Skeletal muscle satellite cell (primary cell): ENCODE results near the gene FCN2. TPM values are rescaled to one million over a fixed set of nuclear protein-coding genes. Genes with fewer than 3 reads are reported as not detected.

Experiments used
- H3K27me3 ChIP-seq: 2 replicates; pipeline ENCODE4 v1.7.0; 2013; ENCODE audit warnings: low read length; ENCODE audit not compliant: control insufficient read depth, insufficient read depth
- H3K36me3 ChIP-seq: 2 replicates; pipeline ENCODE4 v1.7.0; 2013; ENCODE audit warnings: mild to moderate bottlenecking, control low read depth, low read length; ENCODE audit not compliant: insufficient read depth
- H3K4me1 ChIP-seq: 2 replicates; pipeline ENCODE4 v1.7.0; 2013; ENCODE audit warnings: low read length; ENCODE audit not compliant: control insufficient read depth, insufficient read depth
- H3K4me2 ChIP-seq: 2 replicates; pipeline ENCODE4 v1.7.0; 2013; ENCODE audit warnings: mild to moderate bottlenecking, low read length
- H3K4me3 ChIP-seq: 2 replicates; pipeline ENCODE4 v1.7.0; 2013; ENCODE audit warnings: low read length
- H3K9ac ChIP-seq: 2 replicates; pipeline ENCODE4 v1.7.0; 2013; ENCODE audit warnings: mild to moderate bottlenecking, low read depth, low read length, moderate library complexity
- H3K9me3 ChIP-seq: replicated peaks from 2 replicates; pipeline ENCODE4 v1.7.0; 2013; ENCODE audit warnings: mild to moderate bottlenecking, control low read depth, low read length
- small RNA-seq: library from RNA; depleted of rRNA; stranded (forward); fragments of <200 nt; gene quantifications from one replicate; pipeline ENCODE3, GENCODE V24; 2012

The FCN2 gene

GRCh38 chr9:134933076-134933659 is 52.6 kb downstream of the FCN2 start:
- Histone ChIP-seq H3K4me2 (no peak overlapping the region), H3K9ac (no peak overlapping the region), H3K9me3 (no peaks in the 10 kb centered on the region), H3K36me3 (no peaks in the 10 kb centered on the region), H3K4me3 (no peak overlapping the region), H3K27me3 (peaks cover 47% of the 10 kb centered on the region), H3K4me1 (no peaks in the 10 kb centered on the region)

- peaks cover 56% of the 10 kb centered on the region for H3K27me3 ChIP-seq
- H3K9ac ChIP-seq: no peak overlapping the region
- H3K9me3 ChIP-seq: no peaks in the 10 kb centered on the region
- H3K4me2 ChIP-seq: no peak overlapping the region
- no peaks in the 10 kb centered on the region for H3K4me1 ChIP-seq
- no peaks in the 10 kb centered on the region for H3K36me3 ChIP-seq
- H3K4me3 ChIP-seq: no peak overlapping the region
These were observed 54.5 kb downstream of the FCN2 start for GRCh38 chr9:134935056-134935640.

- no peaks in the 10 kb centered on the region for H3K9me3 ChIP-seq
- no peaks in the 10 kb centered on the region for H3K36me3 ChIP-seq
- no peak overlapping the region for H3K4me2 ChIP-seq
- no peaks in the 10 kb centered on the region for H3K4me1 ChIP-seq
- no peak overlapping the region for H3K4me3 ChIP-seq
- peaks cover 61% of the 10 kb centered on the region for H3K27me3 ChIP-seq
- H3K9ac ChIP-seq: no peak overlapping the region
These were observed 55.2 kb downstream of the FCN2 start for GRCh38 chr9:134935701-134936345.

- H3K9ac ChIP-seq: no peak overlapping the region
These were observed 55.9 kb downstream of the FCN2 start for GRCh38 chr9:134936346-134937163.

More at GRCh38 chr9:134936346-134937163, 55.9 kb downstream of the FCN2 start:
- Histone ChIP-seq H3K4me1 (no peaks in the 10 kb centered on the region), H3K4me2 (no peak overlapping the region), H3K9me3 (no peaks in the 10 kb centered on the region), H3K27me3 (peaks cover 56% of the 10 kb centered on the region), H3K4me3 (no peak overlapping the region), H3K36me3 (no peaks in the 10 kb centered on the region)

Small RNA genes lying within 50 kb of the gene (small RNA-seq; reads per million reads assigned to genes)
- gene AL603650.1 (not detected), gene MIR3689A (not detected), gene MIR3689B (not detected), gene MIR3689C (not detected), gene MIR3689D1 (not detected), gene MIR3689D2 (not detected), gene MIR3689E (not detected), gene MIR3689F (not detected)
